ENCODE results near the gene SLC9A9.

- TF ChIP-seq MYC (IDR thresholded peaks at IDR 0.05; ENCODE audit: low read depth, low read length) (no peak), CTCF (IDR thresholded peaks at IDR 0.05; ENCODE audit: low read depth, low read length) (no peak), POLR2A (IDR thresholded peaks at IDR 0.05; ENCODE audit: extremely low read depth, insufficient read length) (no peak)
Observed at GRCh38 chr3:143507735-143508580, 340.3 kb downstream of the SLC9A9 start.

Measured in NB4 (cell line).